H1 (cell line): ENCODE data around the gene UNC13D. TPM values are rescaled to one million over a fixed set of nuclear protein-coding genes. Genes with fewer than 3 reads are reported as not detected.

ENCODE experiments used
- ATF2 ChIP-seq: IDR thresholded peaks from 2 replicates; pipeline ENCODE4 v1.6.1; 2012; ENCODE audit warnings: low read length, inconsistent platforms
- BRCA1 ChIP-seq: IDR thresholded peaks from 2 replicates; pipeline ENCODE4 v1.6.1; 2012; ENCODE audit warnings: low read depth, low read length, improper control_type of control experiment
- CBX5 ChIP-seq: fragments of 300-800, 300-1000 bp; sonication (generic); IDR thresholded peaks from 2 replicates; pipeline ENCODE4 v1.7.1; 2016; ENCODE audit warnings: antibody characterized with exemption, low read length, low read depth
- CHD7 ChIP-seq: fragments of 300-600 bp; sonication (generic); IDR thresholded peaks from 2 replicates; pipeline ENCODE4 v1.7.1; 2012; ENCODE audit warnings: low read length, moderate library complexity, mild to moderate bottlenecking, inconsistent platforms; ENCODE audit not compliant: insufficient replicate concordance
- EGR1 ChIP-seq: IDR thresholded peaks from 2 replicates; pipeline ENCODE4 v1.6.1; 2011; ENCODE audit warnings: low read depth, low read length, borderline replicate concordance
- POLR2AphosphoS5 ChIP-seq: IDR thresholded peaks from 2 replicates; pipeline ENCODE4 v1.6.1; 2011; ENCODE audit warnings: low read depth, low read length
- RBBP5 ChIP-seq: IDR thresholded peaks from 2 replicates; pipeline ENCODE4 v1.7.1; 2012; ENCODE audit warnings: low read depth, mild to moderate bottlenecking, inconsistent platforms, low read length, moderate library complexity, borderline replicate concordance
- SUZ12 ChIP-seq: fragments of 200-600 bp; sonication (generic); IDR thresholded peaks from 2 replicates; pipeline ENCODE4 v1.6.1; 2012; ENCODE audit warnings: mild to moderate bottlenecking, inconsistent platforms, low read length, moderate library complexity, mixed read lengths
- TAF7 ChIP-seq: optimal IDR thresholded peaks from 2 replicates; pipeline ENCODE3; 2011; ENCODE audit warnings: low read depth, mild to moderate bottlenecking, inconsistent platforms, low read length, moderate library complexity, borderline replicate concordance
- TCF12 ChIP-seq: IDR thresholded peaks from 2 replicates; pipeline ENCODE4 v1.6.1; 2011; ENCODE audit warnings: low read depth, mild to moderate bottlenecking, low read length
- polyA plus RNA-seq, 7 experiments: library from polyadenylated mRNA; depleted of rRNA in 3 of 7; stranded (reverse) in 5 of 7; unstranded in 2 of 7; fragments of >200 nt in 5 of 7; fragments of 200-250 nt in 2 of 7; gene quantifications; 1 replicate in 5 of 7; 2 replicates in 1 of 7; 4 replicates in 1 of 7; pipeline versions ENCODE4 v1.2.1 to v1.2.3, GENCODE V29; 2011 to 2013; ENCODE audit warnings: missing spikeins in 2 of 7, mixed read lengths in 2 of 7
- total RNA-seq: library from RNA; stranded (reverse); fragmentation: NEBNext Ultra II Directional; extraction: Animal tissue kit (Norgen Biotek cat#: 25700); gene quantifications from 2 replicates; pipeline ENCODE4 v1.2.1, GENCODE V29; 2021

Gene UNC13D
- total and polyA plus RNA-seq, 2 of the 8 experiments (the other 6 are each of a cell fraction or from before 2014, with no cell fraction given): 3.6 to 8.4 TPM

- TF ChIP-seq ATF2 (no peak; the same call in none of the 2 replicates), BRCA1 (no peak), CBX5 (no peak), RBBP5 (no peak), CHD7 (no peak), SUZ12 (no peak), POLR2AphosphoS5 (peak; percentile 61), TCF12 (peak; percentile 79; the same call in 1 of the 2 replicates), EGR1 (no peak), TAF7 (no peak)
These were observed 59.7 kb downstream of the UNC13D start, which contains the start of gene UNK (continued) for GRCh38 chr17:75784473-75785015.
